Stomach (tissue), 9 donors: Measurements from ENCODE around the gene DOCK11. TPM values are rescaled to one million over a fixed set of nuclear protein-coding genes. Genes with fewer than 3 reads are reported as not detected.

Experiments
- DNase-seq, 2 donors: peaks; one replicate each; pipeline versions ENCODE4 v3.0.0 to v3.0.0-alpha.2; 2013 to 2019
- H3K27ac ChIP-seq, 5 donors: fragments of 200-600 bp in 4 of 5; sonication (generic) in 4 of 5; one replicate each; pipeline ENCODE4 v1.5.1; 2013 to 2019; ENCODE audit warnings: mild to moderate bottlenecking in 1 of 5, moderate library complexity in 1 of 5
- H3K27me3 ChIP-seq, 3 donors: fragments of 200-600 bp; sonication (generic); one replicate each; pipeline ENCODE4 v1.5.1; 2017 to 2019; ENCODE audit warnings: mixed run types in 1 of 3
- H3K36me3 ChIP-seq, 4 donors: fragments of 200-600 bp; sonication (generic); 1 replicate in 3 of 4; 2 replicates in 1 of 4; pipeline ENCODE4 v1.5.1; 2016 to 2019
- H3K4me1 ChIP-seq, 4 donors: fragments of 200-600 bp; sonication (generic); one replicate each; pipeline ENCODE4 v1.5.1; 2016 to 2019
- H3K4me3 ChIP-seq, 4 donors: fragments of 200-600 bp; sonication (generic) in 3 of 4; one replicate each; pipeline ENCODE4 v1.5.1; 2016 to 2019; ENCODE audit warnings: mild to moderate bottlenecking in 1 of 4
- H3K9me3 ChIP-seq, 4 donors: fragments of 200-600 bp; sonication (generic); one replicate each; pipeline ENCODE4 v1.5.1; 2016 to 2019
- EP300 ChIP-seq: sonication (generic); formaldehyde crosslinking; IDR thresholded peaks from one replicate; pipeline ENCODE4 v1.6.1; 2017; ENCODE audit warnings: antibody characterized with exemption
- POLR2A ChIP-seq, 4 donors: fragments of 450-650 bp; IDR thresholded peaks; one replicate each; pipeline ENCODE4 v1.6.1; 2016; ENCODE audit warnings: antibody characterized with exemption in 4 of 4, control low read depth in 2 of 4, mild to moderate bottlenecking in 1 of 4, moderate library complexity in 1 of 4
- POLR2AphosphoS5 ChIP-seq, 3 donors: sonication (generic); formaldehyde crosslinking; IDR thresholded peaks; one replicate each; pipeline ENCODE4 v1.6.1; 2016; ENCODE audit warnings: antibody characterized with exemption in 3 of 3
- WGBS, 5 donors: extraction: QIAGEN DNeasy Blood & Tissue Kit in 3 of 5; methylation state at CpG; one replicate each; pipeline versions ENCODE4 v1.1.5 to v1.1.7; 2013 to 2018; 5-methylcytosine and 5-hydroxymethylcytosine counted together
- intact Hi-C: fragments of 100-400 bp; cut with DNase I; formaldehyde crosslinking; loops from one replicate; pipeline ENCODE4 v1.15.1; 2023; ENCODE audit warnings: low total_unique reads
- polyA plus RNA-seq, 3 donors: library from polyadenylated mRNA; stranded (reverse); fragments of 200-250 nt; gene quantifications; one replicate each; pipeline ENCODE4 v1.2.3, GENCODE V29; 2013
- total RNA-seq, 5 donors: library from RNA; depleted of rRNA; stranded (reverse); fragments of >200 nt; gene quantifications; one replicate each; pipeline versions ENCODE4 v1.1.0 to v1.2.3, GENCODE V29; 2014 to 2016
- TF ChIP-seq, protein P1 (sequence below), 7 experiments: fragments of 450-650 bp in 4 of 7; fragments of 200-600 bp in 3 of 7; sonication (generic) in 3 of 7; IDR thresholded peaks; one replicate each; pipeline ENCODE4 v1.5.1; 2016 to 2019; ENCODE audit warnings: antibody characterized with exemption in 7 of 7, control low read depth in 2 of 7, mild to moderate bottlenecking in 1 of 7
- donor health status: healthy with polysubstance abuse.
- donor health status: Bipolar disorder and iron deficiency.
- donor health status: healthy.

DOCK11 gene
- total and polyA plus RNA-seq, 8 donors: 3.5 to 34.0 (median 6.2) TPM

GRCh38 chrX:118630848-118631247 is 135.2 kb downstream of the DOCK11 start:
- intact Hi-C loops: loop anchor here (10.0 kb wide), 1 partner anchor 184 kb away; no protein-coding TSS in a partner anchor
- 73 to 90% (median 84%) methylated on average over 7 of the region's 7 CpGs for WGBS, 5 donors
- peaks cover 0 to 42% (median 26%) of the 10 kb centered on the region in 4 donors for H3K36me3 ChIP-seq

DNA sequence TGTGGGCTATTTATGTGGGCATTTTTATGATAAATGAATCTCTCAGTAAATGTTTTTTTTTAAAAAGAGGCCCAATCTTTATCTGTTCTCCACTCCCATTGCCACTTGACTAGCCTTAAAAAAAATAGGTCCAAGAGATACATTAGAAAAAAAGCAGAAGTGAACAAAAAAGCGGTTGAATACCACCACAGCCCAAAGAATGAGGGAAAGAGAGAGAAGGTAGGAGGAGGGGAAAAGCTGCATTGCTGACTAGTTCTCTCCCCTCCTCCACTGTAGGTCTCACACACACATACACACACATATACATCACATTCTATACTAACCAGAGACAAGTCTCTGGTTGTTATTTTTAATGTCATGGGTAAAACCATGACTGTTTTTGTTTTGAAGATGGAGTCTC is 136.0 kb downstream of the DOCK11 start:
- intact Hi-C loops: loop anchor here (10.0 kb wide), 1 partner anchor 183 kb away; no protein-coding TSS in a partner anchor
- TF ChIP-seq EP300 (no peak), POLR2A (IDR thresholded peaks at IDR 0.05) (no peak), POLR2AphosphoS5 (IDR thresholded peaks at IDR 0.05) (no peak)
- TF ChIP-seq, protein P1, sequence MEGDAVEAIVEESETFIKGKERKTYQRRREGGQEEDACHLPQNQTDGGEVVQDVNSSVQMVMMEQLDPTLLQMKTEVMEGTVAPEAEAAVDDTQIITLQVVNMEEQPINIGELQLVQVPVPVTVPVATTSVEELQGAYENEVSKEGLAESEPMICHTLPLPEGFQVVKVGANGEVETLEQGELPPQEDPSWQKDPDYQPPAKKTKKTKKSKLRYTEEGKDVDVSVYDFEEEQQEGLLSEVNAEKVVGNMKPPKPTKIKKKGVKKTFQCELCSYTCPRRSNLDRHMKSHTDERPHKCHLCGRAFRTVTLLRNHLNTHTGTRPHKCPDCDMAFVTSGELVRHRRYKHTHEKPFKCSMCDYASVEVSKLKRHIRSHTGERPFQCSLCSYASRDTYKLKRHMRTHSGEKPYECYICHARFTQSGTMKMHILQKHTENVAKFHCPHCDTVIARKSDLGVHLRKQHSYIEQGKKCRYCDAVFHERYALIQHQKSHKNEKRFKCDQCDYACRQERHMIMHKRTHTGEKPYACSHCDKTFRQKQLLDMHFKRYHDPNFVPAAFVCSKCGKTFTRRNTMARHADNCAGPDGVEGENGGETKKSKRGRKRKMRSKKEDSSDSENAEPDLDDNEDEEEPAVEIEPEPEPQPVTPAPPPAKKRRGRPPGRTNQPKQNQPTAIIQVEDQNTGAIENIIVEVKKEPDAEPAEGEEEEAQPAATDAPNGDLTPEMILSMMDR (IDR thresholded peaks at IDR 0.05): no peak
- Histone ChIP-seq H3K27ac (no peak overlapping the region), H3K4me3 (no peak overlapping the region), H3K4me1 (no peaks in the 10 kb centered on the region), H3K36me3 (peaks cover 0 to 37% (median 26%) of the 10 kb centered on the region in 4 donors), H3K9me3 (no peaks in the 10 kb centered on the region), H3K27me3 (peaks cover 0 to 5% (median 0%) of the 10 kb centered on the region in 3 donors)
- DNase-seq: no peak
- WGBS, 5 donors: 77 to 100% (median 86%) methylated on average over 1 of the region's 1 CpG

More at GRCh38 chrX:118630848-118631247, 135.2 kb downstream of the DOCK11 start:
- no peaks in the 10 kb centered on the region for H3K4me1 ChIP-seq
- TF ChIP-seq POLR2AphosphoS5 (IDR thresholded peaks at IDR 0.05) (no peak), EP300 (no peak), POLR2A (IDR thresholded peaks at IDR 0.05) (no peak)
- TF ChIP-seq, protein P1 (IDR thresholded peaks at IDR 0.05): no peak
- no peak for DNase-seq
- no peak overlapping the region for H3K4me3 ChIP-seq
- H3K27ac ChIP-seq: no peak overlapping the region
- peaks cover 0 to 5% (median 0%) of the 10 kb centered on the region in 3 donors for H3K27me3 ChIP-seq
- no peaks in the 10 kb centered on the region for H3K9me3 ChIP-seq

GRCh38 chrX:118632862-118633261 is 137.2 kb downstream of the DOCK11 start:
- H3K36me3 ChIP-seq: peaks cover 0 to 37% (median 25%) of the 10 kb centered on the region in 4 donors
- H3K4me1 ChIP-seq: no peaks in the 10 kb centered on the region
- H3K27me3 ChIP-seq: peaks cover 0 to 5% (median 0%) of the 10 kb centered on the region in 3 donors
- TF ChIP-seq EP300 (no peak), POLR2A (IDR thresholded peaks at IDR 0.05) (no peak), POLR2AphosphoS5 (IDR thresholded peaks at IDR 0.05) (no peak)
- H3K9me3 ChIP-seq: no peaks in the 10 kb centered on the region
- intact Hi-C loops: loop anchor here (10.0 kb wide), 1 partner anchor 182 kb away; no protein-coding TSS in a partner anchor
- DNase-seq: no peak
- 68 to 71% (median 69%) methylated on average over 4 of the region's 4 CpGs for WGBS, 5 donors
- H3K27ac ChIP-seq: no peak overlapping the region
- no peak overlapping the region for H3K4me3 ChIP-seq

DNA sequence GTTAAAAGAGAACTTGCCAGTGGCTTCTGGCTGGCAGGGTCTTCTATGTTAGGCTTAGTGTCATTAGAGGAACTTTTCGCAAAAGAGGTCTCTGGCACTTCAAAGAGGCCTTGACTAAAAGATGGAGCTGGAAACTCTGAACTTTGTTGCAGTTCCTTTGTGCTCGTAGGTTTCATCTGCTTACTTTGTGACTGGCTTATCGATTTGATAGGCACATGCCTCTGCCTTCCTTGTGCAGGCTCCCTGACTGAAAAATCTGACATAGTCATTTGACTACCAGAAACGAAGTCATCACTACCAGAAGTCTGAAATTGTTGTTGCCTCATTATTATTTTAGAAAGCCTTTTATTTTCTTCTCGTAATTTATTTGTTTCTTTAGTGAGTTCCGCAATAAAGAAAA is 137.9 kb downstream of the DOCK11 start:
- TF ChIP-seq, protein P1 (IDR thresholded peaks at IDR 0.05): no peak
- TF ChIP-seq POLR2A (IDR thresholded peaks at IDR 0.05): no peak
- Histone ChIP-seq H3K36me3 (peaks cover 0 to 37% (median 22%) of the 10 kb centered on the region in 4 donors), H3K9me3 (no peaks in the 10 kb centered on the region), H3K27me3 (peaks cover 0 to 5% (median 0%) of the 10 kb centered on the region in 3 donors), H3K27ac (no peak overlapping the region), H3K4me1 (no peaks in the 10 kb centered on the region), H3K4me3 (no peak overlapping the region)
- intact Hi-C loops: loop anchor here (10.0 kb wide), 1 partner anchor 181 kb away; no protein-coding TSS in a partner anchor
- 75 to 86% (median 82%) methylated on average over 6 of the region's 6 CpGs for WGBS, 5 donors
- no peak for DNase-seq

- Histone ChIP-seq H3K4me1 (no peaks in the 10 kb centered on the region), H3K4me3 (no peak overlapping the region), H3K36me3 (peaks cover 0 to 37% (median 21%) of the 10 kb centered on the region in 4 donors), H3K9me3 (no peaks in the 10 kb centered on the region), H3K27me3 (peaks cover 0 to 5% (median 0%) of the 10 kb centered on the region in 3 donors), H3K27ac (no peak overlapping the region)
- no peak for DNase-seq
- 91 to 97% (median 96%) methylated on average over 18 of the region's 18 CpGs for WGBS, 5 donors
- TF ChIP-seq EP300: no peak
- TF ChIP-seq, protein P1 (IDR thresholded peaks at IDR 0.05): no peak
- TF ChIP-seq POLR2AphosphoS5 (IDR thresholded peaks at IDR 0.05): no peak
- TF ChIP-seq POLR2A (IDR thresholded peaks at IDR 0.05): no peak
- intact Hi-C loops: loop anchor here (10.0 kb wide), 1 partner anchor 180 kb away; no protein-coding TSS in a partner anchor
Measured at GRCh38 chrX:118634336-118634735, 138.7 kb downstream of the DOCK11 start.
